ENCODE results near the gene ALPL.

Gene ALPL

DNA sequence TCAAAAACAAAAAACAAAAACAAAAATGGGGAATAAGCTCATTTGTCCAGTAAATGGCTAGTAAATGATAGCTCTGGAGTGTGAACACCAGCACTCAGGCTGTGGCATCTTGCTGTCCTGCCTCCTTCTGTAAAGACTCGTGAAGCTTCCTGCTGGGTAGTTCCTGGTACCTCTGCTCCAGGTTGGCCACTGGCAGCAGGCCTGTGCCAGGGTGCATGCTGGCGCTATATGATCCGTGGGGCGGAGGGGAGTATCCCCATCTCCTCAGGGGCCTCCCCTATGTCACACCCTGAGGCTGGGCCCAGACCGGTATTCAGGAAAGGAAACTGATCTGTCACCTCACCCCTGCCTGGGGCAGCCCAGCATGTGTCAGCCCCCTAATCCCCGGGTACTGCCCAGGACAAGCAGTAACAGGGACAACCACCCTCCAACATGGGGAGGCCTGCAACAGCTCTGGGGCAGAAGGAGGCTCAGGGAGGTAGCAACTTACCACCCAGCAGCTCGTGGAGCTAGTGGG lies 14.1 kb downstream of the ALPL start:
- DNase-seq (ENCODE audit: low read depth, low spot score): no peak
- Histone ChIP-seq H3K4me3 (ENCODE audit: insufficient read length, low read depth) (no peak overlapping the region), H3K4me1 (ENCODE audit: insufficient read depth, insufficient read length) (peaks cover 10% of the 10 kb centered on the region), H3K9me3 (ENCODE audit: insufficient read depth, low read length) (no peaks in the 10 kb centered on the region), H3K36me3 (ENCODE audit: insufficient read depth, insufficient read length, low read length) (no peaks in the 10 kb centered on the region), H3K27me3 (ENCODE audit: insufficient read depth, insufficient read length) (no peaks in the 10 kb centered on the region), H3K9ac (ENCODE audit: insufficient read length, low read depth) (no peak overlapping the region)
- TF ChIP-seq ZNF274 (IDR thresholded peaks at IDR 0.05; ENCODE audit: low read depth, low read length) (no peak), SUZ12 (IDR thresholded peaks at IDR 0.05; ENCODE audit: extremely low read depth, insufficient read depth, insufficient read length) (no peak), YY1 (IDR thresholded peaks at IDR 0.05; ENCODE audit: insufficient read depth, insufficient read length) (no peak)

DNA sequence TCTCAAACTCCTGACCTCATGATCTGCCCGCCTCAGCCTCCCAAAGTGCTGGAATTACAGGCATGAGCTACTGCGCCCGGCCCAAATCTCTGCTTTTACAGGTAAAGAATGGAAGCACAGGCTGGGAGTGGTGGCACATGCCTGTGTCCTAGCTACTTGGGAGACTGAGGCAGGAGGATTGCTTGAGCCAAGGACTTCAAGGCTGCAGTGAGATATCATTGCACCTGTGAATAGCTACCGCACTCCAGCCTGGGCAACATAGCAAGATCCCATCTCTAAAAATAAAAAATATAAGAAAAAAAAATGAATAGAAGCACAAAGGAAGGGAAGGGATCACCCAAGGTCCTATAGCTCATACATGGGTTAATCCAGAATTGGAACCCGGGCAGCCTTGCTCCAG lies 15.0 kb downstream of the ALPL start:
- H3K9ac ChIP-seq (ENCODE audit: insufficient read length, low read depth): no peak overlapping the region
- no peaks in the 10 kb centered on the region for H3K27me3 ChIP-seq (ENCODE audit: insufficient read depth, insufficient read length)
- H3K4me3 ChIP-seq (ENCODE audit: insufficient read length, low read depth): no peak overlapping the region
- peaks cover 8% of the 10 kb centered on the region for H3K4me1 ChIP-seq (ENCODE audit: insufficient read depth, insufficient read length)
- H3K36me3 ChIP-seq (ENCODE audit: insufficient read depth, insufficient read length, low read length): no peaks in the 10 kb centered on the region
- DNase-seq (ENCODE audit: low read depth, low spot score): no peak
- TF ChIP-seq ZNF274 (IDR thresholded peaks at IDR 0.05; ENCODE audit: low read depth, low read length) (no peak), YY1 (IDR thresholded peaks at IDR 0.05; ENCODE audit: insufficient read depth, insufficient read length) (no peak), SUZ12 (IDR thresholded peaks at IDR 0.05; ENCODE audit: extremely low read depth, insufficient read depth, insufficient read length) (no peak)
- H3K9me3 ChIP-seq (ENCODE audit: insufficient read depth, low read length): no peaks in the 10 kb centered on the region

DNA sequence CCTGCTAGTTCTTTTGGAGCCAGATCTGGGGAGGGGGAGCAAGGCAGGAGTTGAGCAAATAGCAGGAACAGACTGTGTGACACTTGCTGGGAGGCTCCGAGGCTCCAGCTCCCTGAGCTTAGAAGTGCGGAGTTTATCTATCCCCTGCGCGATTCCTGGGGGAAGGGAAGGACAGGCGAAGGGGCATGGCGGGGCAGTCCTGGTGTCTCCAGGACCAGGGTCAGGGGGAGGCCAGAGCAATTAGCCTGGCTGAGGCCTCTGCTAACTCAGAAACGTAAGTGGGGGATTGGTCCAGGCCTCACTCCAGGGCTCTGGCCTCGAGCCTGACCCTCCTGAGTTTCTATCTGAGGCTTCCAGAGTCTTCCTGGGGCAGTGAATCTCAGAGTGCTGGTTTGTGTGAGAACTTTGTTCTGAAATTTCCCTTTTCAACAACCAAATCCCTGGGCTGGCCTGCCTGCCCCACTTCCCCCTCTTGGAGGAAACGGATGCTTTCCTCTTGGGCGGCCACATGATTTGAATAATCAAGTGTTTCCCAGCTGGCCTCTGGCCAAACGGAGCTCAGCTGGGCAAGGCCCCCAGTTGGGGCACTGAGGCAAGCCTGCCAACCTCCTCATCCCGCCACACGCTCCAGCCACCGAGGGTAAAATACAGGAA lies 15.6 kb downstream of the ALPL start:
- no peak overlapping the region for H3K4me3 ChIP-seq (ENCODE audit: insufficient read length, low read depth)
- no peaks in the 10 kb centered on the region for H3K9me3 ChIP-seq (ENCODE audit: insufficient read depth, low read length)
- H3K4me1 ChIP-seq (ENCODE audit: insufficient read depth, insufficient read length): peaks cover 6% of the 10 kb centered on the region
- H3K36me3 ChIP-seq (ENCODE audit: insufficient read depth, insufficient read length, low read length): no peaks in the 10 kb centered on the region
- H3K9ac ChIP-seq (ENCODE audit: insufficient read length, low read depth): no peak overlapping the region
- TF ChIP-seq ZNF274 (IDR thresholded peaks at IDR 0.05; ENCODE audit: low read depth, low read length) (no peak), SUZ12 (IDR thresholded peaks at IDR 0.05; ENCODE audit: extremely low read depth, insufficient read depth, insufficient read length) (no peak), YY1 (IDR thresholded peaks at IDR 0.05; ENCODE audit: insufficient read depth, insufficient read length) (no peak)
- no peaks in the 10 kb centered on the region for H3K27me3 ChIP-seq (ENCODE audit: insufficient read depth, insufficient read length)
- DNase-seq (ENCODE audit: low read depth, low spot score): no peak

DNA sequence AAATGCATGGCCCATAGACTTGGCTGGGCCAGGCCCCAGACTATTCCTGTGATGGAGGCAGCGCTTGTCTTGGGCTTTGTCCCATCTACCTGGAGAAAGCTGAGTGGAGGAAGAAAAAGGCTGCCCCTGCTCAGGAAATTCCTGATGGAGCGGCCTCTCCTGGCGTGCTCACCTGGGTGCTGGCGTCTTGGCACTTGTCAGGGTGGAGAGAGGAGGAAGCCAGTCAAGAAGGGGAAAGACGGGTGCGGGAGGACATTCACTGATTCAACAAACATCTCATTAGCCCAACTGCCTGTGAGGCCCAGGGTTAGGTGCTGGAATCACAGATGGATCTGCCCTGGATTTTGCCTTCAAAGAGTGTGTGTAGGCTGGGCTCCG lies 16.1 kb downstream of the ALPL start:
- TF ChIP-seq ZNF274 (IDR thresholded peaks at IDR 0.05; ENCODE audit: low read depth, low read length): no peak
- no peak for TF ChIP-seq YY1 (IDR thresholded peaks at IDR 0.05; ENCODE audit: insufficient read depth, insufficient read length)
- TF ChIP-seq SUZ12 (IDR thresholded peaks at IDR 0.05; ENCODE audit: extremely low read depth, insufficient read depth, insufficient read length): no peak
- Histone ChIP-seq H3K9ac (ENCODE audit: insufficient read length, low read depth) (no peak overlapping the region), H3K36me3 (ENCODE audit: insufficient read depth, insufficient read length, low read length) (no peaks in the 10 kb centered on the region), H3K4me1 (ENCODE audit: insufficient read depth, insufficient read length) (peaks cover 6% of the 10 kb centered on the region), H3K27me3 (ENCODE audit: insufficient read depth, insufficient read length) (no peaks in the 10 kb centered on the region), H3K4me3 (ENCODE audit: insufficient read length, low read depth) (no peak overlapping the region), H3K9me3 (ENCODE audit: insufficient read depth, low read length) (no peaks in the 10 kb centered on the region)
- DNase-seq (ENCODE audit: low read depth, low spot score): no peak

DNA sequence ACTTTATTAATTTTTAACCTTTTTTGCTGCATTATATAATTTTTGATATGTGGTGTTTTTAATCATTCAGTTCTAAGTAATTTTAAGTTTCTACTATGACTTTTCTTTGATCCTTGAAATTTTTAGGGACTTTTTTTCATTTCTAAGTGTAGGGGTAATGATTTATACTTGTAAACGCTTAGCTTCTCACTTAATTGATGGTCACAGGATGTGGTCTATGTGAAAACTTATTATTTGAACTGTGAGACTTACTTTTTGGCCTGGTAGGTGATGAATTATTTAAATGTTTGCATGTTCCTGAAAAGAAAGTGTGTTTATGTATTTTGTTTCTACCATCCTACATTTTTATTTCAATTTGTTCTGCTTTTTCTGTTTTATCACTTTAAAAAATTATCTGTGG lies 17.2 kb downstream of the ALPL start:
- H3K36me3 ChIP-seq (ENCODE audit: insufficient read depth, insufficient read length, low read length): no peaks in the 10 kb centered on the region
- H3K27me3 ChIP-seq (ENCODE audit: insufficient read depth, insufficient read length): no peaks in the 10 kb centered on the region
- H3K9ac ChIP-seq (ENCODE audit: insufficient read length, low read depth): no peak overlapping the region
- DNase-seq (ENCODE audit: low read depth, low spot score): no peak
- TF ChIP-seq ZNF274 (IDR thresholded peaks at IDR 0.05; ENCODE audit: low read depth, low read length): no peak
- no peak for TF ChIP-seq YY1 (IDR thresholded peaks at IDR 0.05; ENCODE audit: insufficient read depth, insufficient read length)
- TF ChIP-seq SUZ12 (IDR thresholded peaks at IDR 0.05; ENCODE audit: extremely low read depth, insufficient read depth, insufficient read length): no peak
- peaks cover 6% of the 10 kb centered on the region for H3K4me1 ChIP-seq (ENCODE audit: insufficient read depth, insufficient read length)
- no peak overlapping the region for H3K4me3 ChIP-seq (ENCODE audit: insufficient read length, low read depth)
- no peaks in the 10 kb centered on the region for H3K9me3 ChIP-seq (ENCODE audit: insufficient read depth, low read length)

DNA sequence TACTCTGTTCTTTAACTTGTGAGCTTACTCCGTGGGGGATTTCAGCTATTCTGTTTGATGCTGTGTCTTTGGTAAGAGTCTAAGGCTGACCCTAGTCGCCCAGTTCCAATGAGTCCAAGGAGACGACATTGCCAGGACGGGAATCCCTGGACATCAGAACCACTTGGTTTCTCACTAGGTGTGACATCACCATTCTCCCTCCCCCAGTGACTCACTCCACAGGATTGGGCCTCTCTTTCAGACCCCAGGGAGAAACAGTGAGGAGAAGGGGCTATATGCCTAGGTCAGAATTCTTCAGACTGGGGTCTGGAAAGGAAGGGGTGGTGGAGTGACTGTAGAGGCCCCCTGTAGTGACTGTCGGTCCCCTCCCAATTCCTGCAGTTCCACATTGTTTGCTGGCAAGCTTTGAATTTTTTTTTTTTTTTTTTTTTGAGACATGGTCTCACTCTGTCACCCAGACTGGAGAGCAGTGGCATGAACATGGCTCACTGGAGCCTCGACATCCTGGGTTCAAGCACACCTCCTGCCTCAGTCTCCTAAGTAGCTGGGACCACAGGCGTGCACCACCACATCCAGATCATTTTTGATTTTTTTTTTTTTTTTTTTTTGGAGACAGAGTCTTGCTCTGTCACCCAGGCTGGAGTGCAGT lies 21.3 kb downstream of the ALPL start:
- TF ChIP-seq YY1 (IDR thresholded peaks at IDR 0.05; ENCODE audit: insufficient read depth, insufficient read length) (no peak), ZNF274 (IDR thresholded peaks at IDR 0.05; ENCODE audit: low read depth, low read length) (no peak), SUZ12 (IDR thresholded peaks at IDR 0.05; ENCODE audit: extremely low read depth, insufficient read depth, insufficient read length) (no peak)
- Histone ChIP-seq H3K4me1 (ENCODE audit: insufficient read depth, insufficient read length) (peaks cover 6% of the 10 kb centered on the region), H3K9me3 (ENCODE audit: insufficient read depth, low read length) (no peaks in the 10 kb centered on the region), H3K27me3 (ENCODE audit: insufficient read depth, insufficient read length) (no peaks in the 10 kb centered on the region), H3K4me3 (ENCODE audit: insufficient read length, low read depth) (no peak overlapping the region), H3K36me3 (ENCODE audit: insufficient read depth, insufficient read length, low read length) (peaks cover 6% of the 10 kb centered on the region), H3K9ac (ENCODE audit: insufficient read length, low read depth) (no peak overlapping the region)
- no peak for DNase-seq (ENCODE audit: low read depth, low spot score)

DNA sequence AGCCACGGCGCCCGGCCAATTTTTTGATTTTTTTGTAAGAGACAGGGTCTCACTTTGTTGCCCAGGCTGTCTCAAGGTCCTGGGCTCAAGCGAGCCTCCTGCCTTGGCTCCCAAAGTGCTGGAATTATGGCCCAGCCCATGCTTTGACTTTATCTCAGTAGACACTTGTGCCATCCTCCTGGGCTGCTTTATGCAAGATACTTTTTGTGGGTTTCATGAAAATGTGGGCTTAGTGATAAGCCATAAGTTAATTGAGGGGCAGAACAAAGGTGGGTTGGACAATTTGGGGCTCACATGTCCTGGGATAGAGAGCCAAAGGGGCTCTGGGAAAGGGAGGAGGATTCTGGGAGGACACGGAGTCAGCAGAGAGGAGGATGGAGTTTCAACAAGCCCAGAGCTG lies 22.0 kb downstream of the ALPL start:
- TF ChIP-seq SUZ12 (IDR thresholded peaks at IDR 0.05; ENCODE audit: extremely low read depth, insufficient read depth, insufficient read length) (no peak), ZNF274 (IDR thresholded peaks at IDR 0.05; ENCODE audit: low read depth, low read length) (no peak), YY1 (IDR thresholded peaks at IDR 0.05; ENCODE audit: insufficient read depth, insufficient read length) (no peak)
- no peaks in the 10 kb centered on the region for H3K9me3 ChIP-seq (ENCODE audit: insufficient read depth, low read length)
- no peaks in the 10 kb centered on the region for H3K27me3 ChIP-seq (ENCODE audit: insufficient read depth, insufficient read length)
- peaks cover 6% of the 10 kb centered on the region for H3K4me1 ChIP-seq (ENCODE audit: insufficient read depth, insufficient read length)
- no peak overlapping the region for H3K9ac ChIP-seq (ENCODE audit: insufficient read length, low read depth)
- no peak for DNase-seq (ENCODE audit: low read depth, low spot score)
- no peak overlapping the region for H3K4me3 ChIP-seq (ENCODE audit: insufficient read length, low read depth)
- H3K36me3 ChIP-seq (ENCODE audit: insufficient read depth, insufficient read length, low read length): peaks cover 6% of the 10 kb centered on the region
